HepG2 (cell line): Measurements from ENCODE around the gene CA10. TPM values are rescaled to one million over a fixed set of nuclear protein-coding genes. Genes with fewer than 3 reads are reported as not detected.

Source experiments
- AHDC1 ChIP-seq: sonication (generic); formaldehyde crosslinking; IDR thresholded peaks from 2 replicates; pipeline ENCODE4 v1.5.1; 2020; ENCODE audit warnings: mild to moderate bottlenecking, missing genetic modification reagents, borderline replicate concordance
- CCDC6 ChIP-seq: sonication (generic); formaldehyde crosslinking; IDR thresholded peaks from 2 replicates; pipeline ENCODE4 v1.8.1; 2022; ENCODE audit warnings: mild to moderate bottlenecking, missing genetic modification reagents, moderate library complexity
- DNMT1 ChIP-seq: sonication (generic); formaldehyde crosslinking; IDR thresholded peaks from 2 replicates; pipeline ENCODE4 v1.5.1; 2020; ENCODE audit warnings: mild to moderate bottlenecking, missing genetic modification reagents
- E2F5 ChIP-seq: sonication (generic); formaldehyde crosslinking; conservative IDR thresholded peaks from 2 replicates; pipeline ENCODE4 v1.4.0; 2020; ENCODE audit warnings: missing genetic modification reagents
- FIP1L1 ChIP-seq: fragments of 200-400 bp; formaldehyde crosslinking; IDR thresholded peaks from 2 replicates; pipeline ENCODE4 v1.6.1; 2018; ENCODE audit warnings: low read depth, mild to moderate bottlenecking, low read length, moderate library complexity, borderline replicate concordance; ENCODE audit not compliant: insufficient read depth
- FOXK1 ChIP-seq: sonication (generic); formaldehyde crosslinking; IDR thresholded peaks from 2 replicates; pipeline ENCODE4 v1.4.0; 2020; ENCODE audit warnings: low read depth, missing genetic modification reagents, borderline replicate concordance
- FOXM1 ChIP-seq: sonication (generic); formaldehyde crosslinking; IDR thresholded peaks from 2 replicates; pipeline ENCODE4 v1.5.0; 2020; ENCODE audit warnings: missing genetic modification reagents
- GABPA ChIP-seq, 2 experiments: IDR thresholded peaks; 2 replicates each; pipeline ENCODE4 v1.6.1; 2011 to 2016; ENCODE audit warnings: low read depth in 2 of 2, low read length in 1 of 2, missing biosample characterization in 1 of 2, missing genetic modification characterization in 1 of 2
- HDAC6 ChIP-seq: fragments of 200-600 bp; sonication (generic); IDR thresholded peaks from 2 replicates; pipeline ENCODE4 v1.7.0; 2017; ENCODE audit warnings: mild to moderate bottlenecking, antibody characterized with exemption, low read length, low read depth
- HNRNPUL1 ChIP-seq: fragments of 200-400 bp; formaldehyde crosslinking; IDR thresholded peaks from 2 replicates; pipeline ENCODE4 v1.6.1; 2017; ENCODE audit warnings: low read depth, mild to moderate bottlenecking, low read length, moderate library complexity
- MATR3 ChIP-seq: sonication (generic); formaldehyde crosslinking; IDR thresholded peaks from 2 replicates; pipeline ENCODE4 v1.4.0; 2020; ENCODE audit warnings: missing genetic modification reagents
- MLX ChIP-seq: IDR thresholded peaks from 2 replicates; pipeline ENCODE4 v1.6.1; 2016
- SP5 ChIP-seq: IDR thresholded peaks from 2 replicates; pipeline ENCODE4 v1.6.1; 2016; ENCODE audit warnings: low read depth, borderline replicate concordance
- TEF ChIP-seq: sonication (generic); formaldehyde crosslinking; IDR thresholded peaks from 2 replicates; pipeline ENCODE4 v1.5.0; 2020; ENCODE audit warnings: missing genetic modification reagents
- YEATS2 ChIP-seq: sonication (generic); formaldehyde crosslinking; IDR thresholded peaks from 2 replicates; pipeline ENCODE4 v1.4.0; 2020; ENCODE audit warnings: missing genetic modification reagents, borderline replicate concordance
- ZBTB1 ChIP-seq: sonication (generic); formaldehyde crosslinking; IDR thresholded peaks from 2 replicates; pipeline ENCODE4 v1.4.0; 2020; ENCODE audit warnings: missing genetic modification reagents, borderline replicate concordance
- ZFP36 ChIP-seq: fragments of 150-350 bp; IDR thresholded peaks from 2 replicates; pipeline ENCODE4 v1.6.1; 2018; ENCODE audit warnings: borderline replicate concordance, low read length, low read depth; ENCODE audit not compliant: partially characterized antibody
- ZFY ChIP-seq: sonication (generic); formaldehyde crosslinking; IDR thresholded peaks from 2 replicates; pipeline ENCODE4 v1.4.0; 2020; ENCODE audit warnings: missing genetic modification reagents
- ZNF329 ChIP-seq: sonication (generic); formaldehyde crosslinking; IDR thresholded peaks from 2 replicates; pipeline ENCODE4 v1.9.0; 2021; ENCODE audit warnings: low read depth, mild to moderate bottlenecking, missing genetic modification reagents
- polyA plus RNA-seq, 8 experiments: library from polyadenylated mRNA; depleted of rRNA in 3 of 8; stranded (reverse) in 7 of 8; unstranded in 1 of 8; fragments of >200 nt; fragmentation: Illumina TruSeq in 4 of 8; extraction: Trizol in 4 of 8; gene quantifications; 2 replicates each; pipeline versions ENCODE4 v1.2.1 to v1.2.3, GENCODE V29; 2011 to 2016; ENCODE audit warnings: low read depth in 4 of 8, missing spikeins in 1 of 8, mixed read lengths in 1 of 8; ENCODE audit not compliant: insufficient read depth in 1 of 8
- total RNA-seq, 5 experiments: library from RNA; depleted of rRNA; stranded (reverse); fragments of >200 nt; fragmentation: Illumina TruSeq; extraction: Trizol; gene quantifications; 2 replicates each; pipeline ENCODE4 v1.2.3, GENCODE V29; 2016; ENCODE audit warnings: low read depth in 1 of 5

Gene CA10
- total and polyA plus RNA-seq, 2 of the 13 experiments (the other 11 are each of a cell fraction or from before 2014, with no cell fraction given): not detected

- TF ChIP-seq AHDC1 (CRISPR knock-in tag) (peak; percentile 79; the same call in 1 of the 2 replicates), FIP1L1 (no peak), FOXK1 (0 out of 2 replicates have a peak, but pooled peaks have one; percentile 37), HDAC6 (no peak), ZFP36 (no peak), SP5 (CRISPR knock-in tag) (no peak), FOXM1 (CRISPR knock-in tag) (no peak), ZBTB1 (no peak), DNMT1 (CRISPR knock-in tag) (no peak), ZNF329 (CRISPR knock-in tag) (no peak), GABPA (IDR thresholded peaks at IDR 0.05; ENCODE audit: low read depth, low read length) (no peak), GABPA (CRISPR knock-in tag; IDR thresholded peaks at IDR 0.05; ENCODE audit: low read depth) (no peak), TEF (CRISPR knock-in tag) (no peak), MLX (CRISPR knock-in tag) (no peak), CCDC6 (CRISPR knock-in tag) (no peak), E2F5 (CRISPR knock-in tag) (no peak), YEATS2 (CRISPR knock-in tag) (no peak), HNRNPUL1 (no peak), ZFY (CRISPR knock-in tag) (no peak), MATR3 (CRISPR knock-in tag) (no peak)
Measured at GRCh38 chr17:51630101-51630671, 528.3 kb downstream of the CA10 start (continued).
